Endothelial cell (in vitro differentiated cells): ENCODE measurements around the gene APBB2. TPM values are rescaled to one million over a fixed set of nuclear protein-coding genes. Genes with fewer than 3 reads are reported as not detected.

Source experiments
- DNase-seq: peaks from one replicate; pipeline ENCODE4 v3.0.0; 2021; ENCODE audit warnings: low spot score
- H3K27ac Mint-ChIP-seq: one replicate; pipeline ENCODE4 v1.8.0; 2021; ENCODE audit warnings: mixed read lengths, inconsistent platforms; ENCODE audit not compliant: unreplicated experiment
- H3K27me3 Mint-ChIP-seq: one replicate; pipeline ENCODE4 v1.8.0; 2021; ENCODE audit warnings: mild to moderate bottlenecking, moderate library complexity, mixed read lengths, inconsistent platforms; ENCODE audit not compliant: unreplicated experiment
- H3K36me3 Mint-ChIP-seq: one replicate; pipeline ENCODE4 v1.8.0; 2021; ENCODE audit warnings: mild to moderate bottlenecking, low read depth, mixed read lengths, inconsistent platforms; ENCODE audit not compliant: unreplicated experiment
- H3K4me1 Mint-ChIP-seq: one replicate; pipeline ENCODE4 v1.8.0; 2021; ENCODE audit warnings: mild to moderate bottlenecking, mixed read lengths, inconsistent platforms; ENCODE audit not compliant: unreplicated experiment
- H3K4me3 Mint-ChIP-seq: one replicate; pipeline ENCODE4 v1.8.0; 2021; ENCODE audit warnings: mild to moderate bottlenecking, mixed read lengths, inconsistent platforms; ENCODE audit not compliant: unreplicated experiment
- H3K9me3 Mint-ChIP-seq: one replicate; pipeline ENCODE4 v1.8.0; 2021; ENCODE audit warnings: mixed read lengths, inconsistent platforms; ENCODE audit not compliant: unreplicated experiment
- total RNA-seq: library from RNA; stranded (reverse); fragmentation: NEBNext Ultra II Directional; extraction: Animal tissue kit (Norgen Biotek cat#: 25700); gene quantifications from one replicate; pipeline ENCODE4 v1.2.1, GENCODE V29; 2021; ENCODE audit not compliant: unreplicated experiment
- TF ChIP-seq, protein P1 (sequence below): fragments of 200-600 bp; sonication (generic); IDR thresholded peaks from one replicate; pipeline ENCODE4 v1.5.0; 2021; ENCODE audit warnings: antibody characterized with exemption; ENCODE audit not compliant: unreplicated experiment

Gene APBB2
- total RNA-seq, 1 donor from 2014 or later: 103 TPM

GRCh38 chr4:40937140-40937725 is 277.1 kb downstream of the APBB2 start:
- H3K36me3 Mint-ChIP-seq: peaks cover 22% of the 10 kb centered on the region
- no peaks in the 10 kb centered on the region for H3K4me1 Mint-ChIP-seq
- no peak overlapping the region for H3K27ac Mint-ChIP-seq
- H3K27me3 Mint-ChIP-seq: peaks cover 1% of the 10 kb centered on the region
- TF ChIP-seq, protein P1, sequence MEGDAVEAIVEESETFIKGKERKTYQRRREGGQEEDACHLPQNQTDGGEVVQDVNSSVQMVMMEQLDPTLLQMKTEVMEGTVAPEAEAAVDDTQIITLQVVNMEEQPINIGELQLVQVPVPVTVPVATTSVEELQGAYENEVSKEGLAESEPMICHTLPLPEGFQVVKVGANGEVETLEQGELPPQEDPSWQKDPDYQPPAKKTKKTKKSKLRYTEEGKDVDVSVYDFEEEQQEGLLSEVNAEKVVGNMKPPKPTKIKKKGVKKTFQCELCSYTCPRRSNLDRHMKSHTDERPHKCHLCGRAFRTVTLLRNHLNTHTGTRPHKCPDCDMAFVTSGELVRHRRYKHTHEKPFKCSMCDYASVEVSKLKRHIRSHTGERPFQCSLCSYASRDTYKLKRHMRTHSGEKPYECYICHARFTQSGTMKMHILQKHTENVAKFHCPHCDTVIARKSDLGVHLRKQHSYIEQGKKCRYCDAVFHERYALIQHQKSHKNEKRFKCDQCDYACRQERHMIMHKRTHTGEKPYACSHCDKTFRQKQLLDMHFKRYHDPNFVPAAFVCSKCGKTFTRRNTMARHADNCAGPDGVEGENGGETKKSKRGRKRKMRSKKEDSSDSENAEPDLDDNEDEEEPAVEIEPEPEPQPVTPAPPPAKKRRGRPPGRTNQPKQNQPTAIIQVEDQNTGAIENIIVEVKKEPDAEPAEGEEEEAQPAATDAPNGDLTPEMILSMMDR: no peak
- no peak overlapping the region for H3K4me3 Mint-ChIP-seq
- DNase-seq: no peak
- no peaks in the 10 kb centered on the region for H3K9me3 Mint-ChIP-seq

- H3K9me3 Mint-ChIP-seq: no peaks in the 10 kb centered on the region
- TF ChIP-seq, protein P1: no peak
- no peak for DNase-seq
- no peaks in the 10 kb centered on the region for H3K4me1 Mint-ChIP-seq
- peaks cover 1% of the 10 kb centered on the region for H3K27me3 Mint-ChIP-seq
- H3K27ac Mint-ChIP-seq: no peak overlapping the region
- H3K36me3 Mint-ChIP-seq: peaks cover 17% of the 10 kb centered on the region
- H3K4me3 Mint-ChIP-seq: no peak overlapping the region
Observed at GRCh38 chr4:40934676-40935075, 279.7 kb downstream of the APBB2 start.

- Mint-ChIP-seq H3K9me3 (no peaks in the 10 kb centered on the region), H3K4me3 (no peak overlapping the region), H3K36me3 (peaks cover 16% of the 10 kb centered on the region), H3K27ac (no peak overlapping the region), H3K4me1 (no peaks in the 10 kb centered on the region), H3K27me3 (peaks cover 1% of the 10 kb centered on the region)
- TF ChIP-seq, protein P1: no peak
- DNase-seq: no peak
Observed at GRCh38 chr4:40933272-40934053, 280.9 kb downstream of the APBB2 start.

GRCh38 chr4:40931841-40932240 is 282.5 kb downstream of the APBB2 start:
- Mint-ChIP-seq H3K9me3 (no peaks in the 10 kb centered on the region), H3K4me3 (peak overlapping the region; percentile 19), H3K27me3 (peaks cover 6% of the 10 kb centered on the region), H3K27ac (no peak overlapping the region), H3K4me1 (no peaks in the 10 kb centered on the region), H3K36me3 (peaks cover 14% of the 10 kb centered on the region)
- TF ChIP-seq, protein P1: no peak
- DNase-seq: no peak

DNA sequence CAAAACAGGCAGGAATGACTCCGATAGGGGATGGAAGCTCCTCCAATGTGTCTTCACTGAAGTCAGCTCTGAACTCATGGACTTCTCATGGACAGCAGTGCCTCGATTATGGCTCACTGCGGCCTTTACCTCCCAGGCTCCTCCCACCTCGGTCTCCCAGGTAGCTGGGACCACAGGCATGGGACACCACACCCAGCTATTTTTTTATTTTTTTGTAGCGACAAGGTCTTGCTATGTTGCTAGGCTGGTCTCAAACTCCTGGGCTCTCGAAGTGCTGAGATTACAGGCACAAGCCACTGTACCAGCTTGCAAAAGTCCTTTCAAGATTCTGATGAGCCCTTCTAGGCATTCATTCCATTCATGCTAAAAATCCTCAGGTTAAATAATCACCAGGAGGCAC is 283.1 kb downstream of the APBB2 start:
- TF ChIP-seq, protein P1: no peak
- H3K27ac Mint-ChIP-seq: no peak overlapping the region
- DNase-seq: no peak
- no peaks in the 10 kb centered on the region for H3K4me1 Mint-ChIP-seq
- peaks cover 8% of the 10 kb centered on the region for H3K27me3 Mint-ChIP-seq
- H3K4me3 Mint-ChIP-seq: no peak overlapping the region
- peaks cover 17% of the 10 kb centered on the region for H3K36me3 Mint-ChIP-seq
- no peaks in the 10 kb centered on the region for H3K9me3 Mint-ChIP-seq
